NCI-H1436 treated with DMSO at 0.1 percent for 48 hours (cell line): Measurements from ENCODE around the gene MTG2.

ENCODE experiments used
- DNase-seq: peaks from one replicate; lab custom pipeline; 2025; lab: John Stamatoyannopoulos, UW

Gene MTG2

GRCh38 chr20:62219992-62220665, 37.3 kb downstream of the MTG2 start, which contains the start of gene HRH3:
TSS of gene HRH3 (minus strand) at chr20:62220278. CDS start at chr20:62219970, 308 bp downstream.
- no peak for DNase-seq

DNA sequence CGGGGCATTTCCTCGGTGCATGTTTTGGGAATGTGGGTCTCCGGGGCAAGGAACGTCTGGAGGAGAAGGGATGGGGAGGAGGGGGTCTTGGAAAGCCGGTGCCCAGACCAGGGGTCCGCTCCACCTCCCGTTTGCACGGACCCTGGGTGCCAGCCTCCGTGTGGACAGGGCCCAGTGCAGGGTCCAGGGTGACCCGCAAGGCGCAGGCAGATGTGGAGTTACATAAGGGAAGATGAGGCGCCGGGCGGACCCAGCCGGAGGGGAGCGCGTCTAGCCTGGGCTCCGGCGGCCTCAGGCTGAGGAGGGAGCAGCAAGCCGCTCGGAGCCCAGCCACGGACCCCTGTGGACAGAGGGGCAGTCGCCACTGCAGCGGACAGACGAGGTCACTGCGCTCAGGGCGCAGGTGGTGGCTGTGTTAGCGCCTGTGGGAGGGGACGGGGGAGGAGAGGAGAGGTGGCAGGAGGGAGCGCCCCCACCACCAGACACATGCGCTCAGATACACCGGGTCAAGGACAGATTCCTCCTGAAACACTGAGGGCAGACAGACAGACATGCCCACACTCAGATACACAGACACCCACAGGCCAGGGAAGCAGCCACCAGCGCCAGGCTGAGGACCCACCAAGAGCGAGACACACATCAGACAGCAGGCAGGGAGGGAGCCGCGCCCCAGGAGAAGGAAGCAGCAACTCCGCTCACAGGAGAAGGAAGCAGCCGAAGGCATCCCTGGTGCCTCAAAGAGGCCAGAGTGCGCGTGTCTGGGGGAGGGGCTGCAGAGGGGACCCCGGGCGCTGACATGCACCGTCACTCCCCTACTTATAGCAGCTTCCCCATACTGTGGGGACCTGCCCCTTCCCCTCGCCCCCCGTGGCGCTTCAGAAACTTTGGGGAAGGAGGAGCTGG, 38.1 kb downstream of the MTG2 start:
- DNase-seq, result no peak

DNA sequence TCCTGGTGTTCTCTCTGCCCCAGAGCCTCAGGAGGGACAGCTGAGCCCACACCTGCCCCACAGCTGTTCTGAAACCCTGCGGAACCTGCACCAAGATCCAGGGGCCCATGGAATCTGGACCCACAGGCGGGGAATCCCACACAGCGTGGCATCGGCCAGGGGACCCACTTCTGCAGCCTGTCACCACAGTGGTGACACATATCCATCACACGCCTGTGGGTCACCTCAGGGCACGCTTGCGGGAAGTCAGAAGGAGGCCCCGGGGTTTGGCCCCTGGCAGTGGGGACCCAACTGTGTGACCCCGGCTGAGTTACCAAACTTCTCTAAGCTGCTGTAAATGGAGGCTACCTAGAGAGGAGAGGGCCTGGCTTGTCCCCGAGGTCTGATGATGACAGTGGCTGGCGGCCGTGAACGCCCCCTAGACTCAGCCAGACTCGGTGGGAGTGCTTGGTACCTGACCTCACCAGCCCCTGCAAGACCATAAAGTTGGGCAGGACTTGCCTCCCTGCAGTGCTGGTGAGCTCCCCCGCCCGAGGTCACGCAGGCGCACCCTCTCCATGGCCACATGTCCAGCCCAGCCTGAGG, 39.5 kb downstream of the MTG2 start:
- DNase-seq, result no peak

DNA sequence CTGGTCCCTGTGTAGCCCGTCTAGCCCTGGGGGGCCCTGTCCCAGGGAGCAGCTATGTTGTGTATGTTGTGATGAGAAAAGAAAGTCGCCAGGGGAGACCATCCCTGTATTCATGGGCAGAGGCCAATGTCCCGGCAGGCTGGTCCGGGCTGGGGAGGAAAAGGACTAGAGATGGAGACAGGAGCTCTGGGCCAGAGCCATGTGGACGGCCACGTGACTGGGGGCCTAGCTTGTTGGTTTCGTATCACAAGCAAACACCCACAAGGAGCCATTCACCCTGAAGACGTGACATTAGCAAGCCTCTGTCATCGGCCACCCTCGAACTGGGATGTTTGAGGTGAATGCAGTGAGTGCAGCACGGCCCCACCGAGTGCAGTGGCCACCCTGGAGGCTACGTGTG, 40.1 kb downstream of the MTG2 start:
- no peak for DNase-seq

- DNase-seq, result no peak
Observed at GRCh38 chr20:62223571-62223970, 40.7 kb downstream of the MTG2 start.

DNA sequence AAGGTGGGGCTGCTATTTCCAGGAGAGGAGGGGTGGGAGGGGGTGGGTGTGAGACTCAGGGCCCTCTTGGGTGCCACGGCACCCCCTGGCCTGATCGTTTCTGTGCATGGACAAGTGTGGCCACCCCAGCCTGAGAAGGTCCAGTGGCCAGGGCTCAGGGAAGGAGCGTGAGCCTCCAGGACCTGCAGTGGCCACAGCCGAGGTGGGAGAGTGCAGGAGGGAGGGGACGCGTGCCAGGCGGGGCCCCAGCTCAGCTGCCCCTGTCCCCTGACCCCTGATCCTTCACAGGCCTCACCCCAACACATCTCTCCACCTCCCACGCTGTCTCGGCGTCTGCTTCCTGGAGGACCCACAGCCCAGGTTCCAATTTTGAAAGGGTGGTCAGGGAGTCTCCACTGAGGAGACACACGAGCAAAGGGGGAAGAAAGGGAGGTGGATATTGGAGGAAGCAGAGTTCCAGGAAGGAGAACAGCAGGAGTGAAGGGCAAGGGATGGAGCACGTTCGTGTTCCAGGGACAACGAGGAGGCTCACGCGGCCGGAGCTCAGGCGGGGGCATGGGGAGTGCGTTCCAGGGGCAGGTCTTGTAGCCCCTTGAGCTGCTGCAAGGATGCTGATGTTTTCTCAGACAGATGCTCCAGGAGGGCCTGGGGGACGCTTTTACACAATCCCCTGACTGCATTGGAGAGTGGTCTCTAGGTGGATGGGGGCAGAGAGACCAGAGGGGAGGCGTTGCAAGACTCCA, 41.5 kb downstream of the MTG2 start:
- DNase-seq, result no peak

GRCh38 chr20:62225026-62225425, 42.2 kb downstream of the MTG2 start:
- DNase-seq, result no peak

- DNase-seq, result no peak
Observed at GRCh38 chr20:62225820-62226635, 43.2 kb downstream of the MTG2 start.

DNA sequence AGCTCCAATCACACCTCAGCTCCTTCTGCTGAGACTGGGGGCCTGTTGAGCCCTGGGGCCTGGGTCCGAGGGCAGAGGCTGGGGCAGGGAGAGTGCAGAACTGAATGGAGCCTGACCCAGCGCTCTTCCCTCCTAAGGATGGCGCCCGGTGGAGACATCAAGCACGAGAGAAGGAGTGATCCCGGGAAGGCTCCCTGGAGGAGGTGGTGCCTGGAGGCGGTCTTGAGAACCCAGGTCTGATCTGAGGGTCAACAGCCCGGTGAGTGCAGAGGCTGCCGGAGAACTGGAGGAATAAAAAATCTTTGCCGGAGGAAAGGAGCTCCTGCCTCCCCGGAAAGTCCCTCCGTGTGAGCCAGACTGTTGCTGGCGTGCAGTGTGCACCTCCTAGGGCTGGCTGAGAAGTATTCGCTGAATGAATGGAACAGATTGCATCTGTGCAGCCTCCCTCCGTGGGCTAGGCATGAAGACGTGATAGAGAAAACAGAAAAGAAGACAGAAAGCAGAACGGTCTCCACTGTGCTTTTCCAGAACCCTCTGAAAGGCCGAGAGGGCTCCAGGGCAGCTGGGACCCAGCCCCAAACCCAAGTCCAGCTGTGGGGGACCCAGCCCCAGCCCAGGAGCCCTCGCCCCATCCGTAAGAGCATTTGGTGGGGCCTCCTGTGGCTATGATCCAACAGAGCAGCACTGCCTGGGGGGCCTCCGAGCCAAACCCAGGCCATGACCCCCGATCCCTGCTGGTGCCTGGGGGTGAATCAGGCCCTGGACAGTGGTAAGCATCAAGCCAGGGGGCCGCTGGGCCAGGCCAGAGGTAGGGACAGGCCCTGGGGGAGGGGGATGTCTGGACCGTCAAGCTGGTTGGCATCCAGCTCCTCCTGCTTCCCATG, 44.1 kb downstream of the MTG2 start:
- DNase-seq, result no peak

DNA sequence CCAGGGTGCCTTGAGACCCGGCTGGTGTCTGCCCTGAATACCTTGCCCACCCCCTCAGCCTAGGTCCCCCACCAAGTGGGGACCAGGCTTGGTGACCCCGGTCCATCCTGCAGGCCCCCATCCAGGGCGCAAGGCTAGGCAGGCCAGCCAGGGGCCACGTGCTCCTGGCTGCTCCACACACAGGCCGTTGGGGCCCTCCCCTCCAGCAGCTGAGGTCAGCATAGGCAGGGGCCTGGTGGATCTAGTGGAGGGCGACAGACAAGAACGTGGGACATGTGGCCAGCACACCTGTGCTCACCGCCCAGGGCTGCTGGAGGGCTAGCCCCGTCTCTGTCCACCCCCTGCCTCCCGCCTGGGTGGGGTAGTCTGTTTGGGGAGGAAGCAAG, 44.8 kb downstream of the MTG2 start:
- no peak for DNase-seq

GRCh38 chr20:62227977-62228958, 45.4 kb downstream of the MTG2 start:
- no peak for DNase-seq

- DNase-seq, result no peak
Observed at GRCh38 chr20:62228982-62229545, 46.2 kb downstream of the MTG2 start.

DNA sequence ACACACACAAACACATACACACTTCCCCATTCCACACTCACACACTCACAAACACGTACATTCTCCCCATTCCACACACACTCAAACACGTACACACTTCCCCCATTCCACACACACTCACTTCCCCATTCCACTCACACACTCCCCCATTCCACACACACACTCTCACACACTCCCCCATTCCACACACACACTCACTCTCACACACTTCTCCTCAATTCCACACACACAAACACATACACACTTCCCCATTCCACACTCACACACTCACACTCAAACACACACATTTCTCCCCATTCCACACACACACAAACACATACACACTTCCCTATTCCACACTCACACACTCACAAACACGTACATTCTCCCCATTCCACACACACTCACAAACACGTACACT, 46.8 kb downstream of the MTG2 start:
- DNase-seq, result no peak

DNA sequence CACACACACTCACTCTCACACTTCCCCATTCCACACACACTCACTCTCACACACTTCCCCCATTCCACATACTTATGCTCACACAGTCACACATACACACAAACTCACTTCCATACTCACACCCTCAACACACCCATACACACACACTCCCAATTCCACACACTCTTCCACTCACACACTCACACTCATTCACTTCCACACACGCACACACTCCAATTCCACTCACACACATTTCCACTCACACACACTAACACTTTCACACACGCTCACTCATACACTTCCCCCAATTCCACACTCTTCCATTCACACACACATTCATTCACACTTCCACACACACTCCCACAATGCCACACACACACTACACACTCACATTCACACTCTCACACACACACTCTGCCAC, 47.4 kb downstream of the MTG2 start:
- DNase-seq, result no peak

DNA sequence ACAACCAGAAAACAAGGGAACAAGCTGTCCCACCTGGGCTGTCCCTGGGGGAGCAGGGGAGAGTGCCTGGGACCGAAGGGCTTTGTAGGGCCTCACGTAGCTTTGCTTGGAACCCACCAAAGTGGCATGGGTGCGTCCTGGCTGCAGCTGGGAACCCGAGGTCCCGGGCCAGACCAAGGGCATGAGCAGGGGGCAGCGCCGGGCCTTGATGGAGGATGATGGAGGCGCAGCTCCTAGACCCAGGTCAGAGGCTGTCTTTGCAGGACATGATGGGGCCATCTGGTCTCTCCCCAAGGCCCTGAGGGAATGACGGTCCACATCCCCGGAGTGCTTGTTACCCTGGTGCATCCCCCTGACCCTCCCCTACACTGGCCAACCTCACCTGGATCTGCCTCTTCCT, 47.9 kb downstream of the MTG2 start:
- no peak for DNase-seq

GRCh38 chr20:62231292-62231691, 48.5 kb downstream of the MTG2 start:
- DNase-seq, result no peak

DNA sequence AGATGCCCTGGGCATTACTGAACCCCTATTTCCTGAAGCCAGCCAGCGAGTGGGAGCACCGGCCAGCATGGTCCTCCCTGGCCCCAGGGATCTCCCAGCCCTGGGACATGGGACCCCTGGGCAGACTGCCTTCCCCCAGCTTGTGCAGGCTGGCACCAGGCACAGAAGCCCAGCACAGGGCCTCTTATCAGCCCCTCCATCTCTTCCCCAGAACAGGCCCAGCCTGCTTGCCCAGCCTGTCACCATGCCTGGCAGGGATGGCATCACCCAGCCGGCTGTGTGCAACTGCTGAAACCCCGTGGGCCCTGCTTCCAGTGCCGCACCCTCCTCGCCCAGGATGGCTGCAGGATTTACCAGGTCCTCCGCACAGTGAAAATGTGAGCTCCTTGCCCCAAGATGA, 49.4 kb downstream of the MTG2 start:
- DNase-seq, result no peak

- DNase-seq, result no peak
Observed at GRCh38 chr20:62232770-62233645, 50.2 kb downstream of the MTG2 start.
